Measurements from ENCODE around the gene FMN2. TPM values are rescaled to one million over a fixed set of nuclear protein-coding genes. Genes with fewer than 3 reads are reported as not detected.

FMN2 gene
- total RNA-seq, 1 experiment from 2014 or later = 0.59 TPM

DNA sequence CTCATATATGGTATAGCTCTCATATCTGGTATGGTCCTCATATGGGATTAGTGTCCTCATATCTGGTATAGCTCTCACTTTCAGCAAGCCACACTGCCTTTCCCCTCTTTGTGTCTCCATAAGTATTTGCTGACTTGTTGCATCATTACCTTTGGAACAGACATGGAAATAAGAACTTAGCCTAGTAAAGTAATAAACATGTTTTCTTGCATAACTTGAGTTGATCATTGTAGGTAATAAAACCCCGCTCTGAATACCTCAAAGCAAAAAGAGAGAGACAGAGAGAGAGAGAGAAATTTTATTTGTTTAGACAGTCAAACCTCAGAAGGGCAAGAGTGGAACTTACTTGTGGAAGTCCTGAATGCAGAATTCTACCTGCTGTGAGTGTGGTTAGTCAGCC, 350.0 kb downstream of the FMN2 start:
- no peak overlapping the region for H3K4me3 Mint-ChIP-seq
- Histone ChIP-seq H3K9ac (ENCODE audit: extremely low read depth, insufficient read length, low read length) (no peak overlapping the region), H3K56ac (ENCODE audit: insufficient read length, low read depth, low read length) (no peak overlapping the region), H3T11ph (ENCODE audit: low read length) (no peak overlapping the region), H2BK120ac (ENCODE audit: low read depth, low read length, poor library complexity, severe bottlenecking) (no peak overlapping the region), H3K4ac (ENCODE audit: low read depth, low read length) (no peak overlapping the region), H3K4me1 (ENCODE audit: insufficient read depth, low read length) (no peaks in the 10 kb centered on the region), H3K23me2 (ENCODE audit: insufficient read length, low read depth, low read length, poor library complexity, severe bottlenecking) (no peaks in the 10 kb centered on the region), H2BK12ac (ENCODE audit: insufficient read length, low read depth, low read length) (no peak overlapping the region), H3K14ac (ENCODE audit: insufficient read depth, low read length) (no peak overlapping the region), H3K27ac (ENCODE audit: insufficient read length, low read depth, low read length) (no peak overlapping the region), H3K18ac (ENCODE audit: insufficient read length, low read depth, low read length) (no peak overlapping the region), H3K9me3 (ENCODE audit: control insufficient read depth, low read depth, low read length) (no peaks in the 10 kb centered on the region), H2AFZ (ENCODE audit: low read length) (no peak overlapping the region), H3K27me3 (ENCODE audit: insufficient read depth, low read length) (no peaks in the 10 kb centered on the region), H3K79me2 (ENCODE audit: insufficient read depth, low read length) (no peaks in the 10 kb centered on the region), H3K23ac (ENCODE audit: insufficient read length, low read depth, low read length) (no peak overlapping the region), H4K5ac (ENCODE audit: insufficient read length, low read depth, low read length) (no peak overlapping the region), H4K91ac (ENCODE audit: insufficient read length, low read depth, low read length) (no peak overlapping the region), H3K4me2 (ENCODE audit: insufficient read depth, insufficient read length, low read length) (no peak overlapping the region), H3K79me1 (ENCODE audit: insufficient read depth, low read depth, low read length, poor library complexity, severe bottlenecking) (no peaks in the 10 kb centered on the region), H2BK15ac (ENCODE audit: low read depth, low read length) (no peak overlapping the region), H2AK5ac (ENCODE audit: insufficient read length, low read length) (no peak overlapping the region), H2BK5ac (ENCODE audit: insufficient read length, low read length) (no peak overlapping the region), H4K20me1 (ENCODE audit: control insufficient read depth, insufficient read depth, insufficient read length) (no peaks in the 10 kb centered on the region), H2BK20ac (ENCODE audit: low read depth, low read length, poor library complexity, severe bottlenecking) (no peak overlapping the region), H4K8ac (replicated peaks; ENCODE audit: insufficient read length, low read depth, low read length) (no peak overlapping the region)
- WGBS (ENCODE audit: extremely low coverage, insufficient read length, low lambda C conversion rate) = no CpG with 5 or more reads among the region's 1 CpG
- no peaks in the 10 kb centered on the region for H3K4me1 Mint-ChIP-seq
- H3K9me3 Mint-ChIP-seq = no peaks in the 10 kb centered on the region
- no peak for DNase-seq
- no peaks in the 10 kb centered on the region for H3K36me3 Mint-ChIP-seq (ENCODE audit: insufficient read depth in 1 of 3, low read depth in 3 of 3)
- no peaks in the 10 kb centered on the region for H3K27me3 Mint-ChIP-seq (ENCODE audit: low read depth)
- 0 out of 7 replicates have a peak overlapping the region, but pooled peaks of 1 of the 3 experiments have one; percentile 89 for H3K27ac Mint-ChIP-seq
- TF ChIP-seq, protein P1, sequence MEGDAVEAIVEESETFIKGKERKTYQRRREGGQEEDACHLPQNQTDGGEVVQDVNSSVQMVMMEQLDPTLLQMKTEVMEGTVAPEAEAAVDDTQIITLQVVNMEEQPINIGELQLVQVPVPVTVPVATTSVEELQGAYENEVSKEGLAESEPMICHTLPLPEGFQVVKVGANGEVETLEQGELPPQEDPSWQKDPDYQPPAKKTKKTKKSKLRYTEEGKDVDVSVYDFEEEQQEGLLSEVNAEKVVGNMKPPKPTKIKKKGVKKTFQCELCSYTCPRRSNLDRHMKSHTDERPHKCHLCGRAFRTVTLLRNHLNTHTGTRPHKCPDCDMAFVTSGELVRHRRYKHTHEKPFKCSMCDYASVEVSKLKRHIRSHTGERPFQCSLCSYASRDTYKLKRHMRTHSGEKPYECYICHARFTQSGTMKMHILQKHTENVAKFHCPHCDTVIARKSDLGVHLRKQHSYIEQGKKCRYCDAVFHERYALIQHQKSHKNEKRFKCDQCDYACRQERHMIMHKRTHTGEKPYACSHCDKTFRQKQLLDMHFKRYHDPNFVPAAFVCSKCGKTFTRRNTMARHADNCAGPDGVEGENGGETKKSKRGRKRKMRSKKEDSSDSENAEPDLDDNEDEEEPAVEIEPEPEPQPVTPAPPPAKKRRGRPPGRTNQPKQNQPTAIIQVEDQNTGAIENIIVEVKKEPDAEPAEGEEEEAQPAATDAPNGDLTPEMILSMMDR (conservative IDR thresholded peaks at IDR 0.05) = no peak
